GM13977 (cell line): ENCODE results near the gene LRRC7.

Experiments
- DNase-seq: peaks from one replicate; pipeline ENCODE4 v3.0.0; 2012; ENCODE audit warnings: low spot score
- CTCF ChIP-seq: IDR thresholded peaks from 2 replicates; pipeline ENCODE4 v1.5.1; 2012; ENCODE audit warnings: mild to moderate bottlenecking, control low read depth; ENCODE audit not compliant: insufficient read depth; ENCODE audit errors: extremely low read depth, missing control alignments
- in situ Hi-C: fragments of 300-500 bp; cut with MboI; formaldehyde crosslinking; loops from one replicate; pipeline ENCODE4 v1.12.0; 2022; ENCODE audit warnings: low sequenced_read_pairs, low pct_unique_long_range_greater_than_20kb, mixed read lengths, inconsistent platforms; ENCODE audit not compliant: unreplicated experiment

LRRC7 gene

GRCh38 chr1:69611316-69611715 is 43.6 kb downstream of the LRRC7 start:
- in situ Hi-C loops = no loop called here
- no peak for DNase-seq
- no peak for TF ChIP-seq CTCF

GRCh38 chr1:69613414-69613813 is 45.7 kb downstream of the LRRC7 start:
- no peak for TF ChIP-seq CTCF
- no peak for DNase-seq
- in situ Hi-C loops = no loop called here

- in situ Hi-C loops = no loop called here
- no peak for DNase-seq
- no peak for TF ChIP-seq CTCF
Observed at GRCh38 chr1:69638673-69639072, 71.0 kb downstream of the LRRC7 start.

GRCh38 chr1:69639159-69639558 is 71.4 kb downstream of the LRRC7 start:
- DNase-seq = no peak
- in situ Hi-C loops = no loop called here
- TF ChIP-seq CTCF = no peak

GRCh38 chr1:69643266-69643665 is 75.5 kb downstream of the LRRC7 start:
- DNase-seq = no peak
- in situ Hi-C loops = no loop called here
- TF ChIP-seq CTCF = no peak

- in situ Hi-C loops = no loop called here
- TF ChIP-seq CTCF = no peak
- no peak for DNase-seq
Observed at GRCh38 chr1:69645477-69645876, 77.8 kb downstream of the LRRC7 start.

GRCh38 chr1:69648486-69648885 is 80.8 kb downstream of the LRRC7 start:
- DNase-seq = no peak
- TF ChIP-seq CTCF = no peak
- in situ Hi-C loops = no loop called here
